Endothelial cell of umbilical vein (primary cell): Measurements from ENCODE around the gene DPH6. TPM values are rescaled to one million over a fixed set of nuclear protein-coding genes. Genes with fewer than 3 reads are reported as not detected.

Source experiments
- BruUV-seq: library from RNA; stranded (reverse); fragments of 400-500 nt; replicated peaks from 2 replicates; lab custom pipeline; 2021; lab: Mats Ljungman, UMichigan
- CTCF ChIA-PET: fragments of 300-600, 350-600 bp; sonication (Branson Sonifier 250); formaldehyde crosslinking; loops from one replicate; lab custom pipeline; 2021; ENCODE audit warnings: antibody characterized with exemption, inconsistent platforms; lab: Charles Lee
- POLR2A ChIA-PET: fragments of 300-600, 350-600 bp; sonication (Branson Sonifier 250); formaldehyde crosslinking; loops from one replicate; lab custom pipeline; 2021; ENCODE audit warnings: antibody characterized with exemption, inconsistent platforms; lab: Charles Lee
- DNase-seq: peaks from one replicate; pipeline ENCODE4 v3.0.0-alpha.2; 2011; ENCODE audit warnings: low read depth, low spot score
- FAIRE-seq: peaks from 2 replicates; lab custom pipeline; 2011; peaks lifted over from hg19 to GRCh38; lab: Jason Lieb, UNC
- H2AFZ ChIP-seq: 2 replicates; pipeline ENCODE4 v1.6.0; 2012; ENCODE audit warnings: low read depth, low read length, control low read depth, inconsistent platforms
- H3K27ac ChIP-seq: 2 replicates; pipeline ENCODE4 v1.5.1; 2011; ENCODE audit warnings: low read depth, mild to moderate bottlenecking, control low read depth, low read length, moderate library complexity; ENCODE audit not compliant: insufficient read depth
- H3K27me3 ChIP-seq, 2 experiments: 2 replicates each; pipeline versions ENCODE4 v1.6.0 to v1.6.1; 2011; ENCODE audit warnings: low read length in 2 of 2, mixed read lengths in 1 of 2; ENCODE audit not compliant: control insufficient read depth in 2 of 2, insufficient read depth in 2 of 2
- H3K36me3 ChIP-seq, 2 experiments: 2 replicates in 1 of 2; 3 replicates in 1 of 2; pipeline ENCODE4 v1.5.1; 2011; ENCODE audit warnings: low read length in 2 of 2, mild to moderate bottlenecking in 1 of 2, moderate library complexity in 1 of 2; ENCODE audit not compliant: control insufficient read depth in 2 of 2, insufficient read depth in 2 of 2; ENCODE audit errors: extremely low read depth in 1 of 2
- H3K4me1 ChIP-seq: 3 replicates; pipeline ENCODE4 v1.5.1; 2011; ENCODE audit warnings: mild to moderate bottlenecking, low read length; ENCODE audit not compliant: control insufficient read depth, insufficient read depth; ENCODE audit errors: extremely low read depth
- H3K4me2 ChIP-seq: 2 replicates; pipeline ENCODE4 v1.6.1; 2011; ENCODE audit warnings: low read length, control low read depth, mixed read lengths; ENCODE audit not compliant: insufficient read depth
- H3K4me3 ChIP-seq, 3 experiments: fragments of 200-600 bp in 1 of 3; sonication (generic), shearing (Covaris generic) in 1 of 3; replicated peaks in 1 of 3; 2 replicates each; pipeline ENCODE4 v1.5.1; 2011 to 2016; ENCODE audit warnings: control low read depth in 3 of 3, low read length in 3 of 3, mild to moderate bottlenecking in 2 of 3, inconsistent platforms in 1 of 3, low read depth in 1 of 3, moderate library complexity in 1 of 3; ENCODE audit not compliant: insufficient read depth in 1 of 3
- H3K79me2 ChIP-seq: 2 replicates; pipeline ENCODE4 v1.6.0; 2012; ENCODE audit warnings: low read length, inconsistent platforms; ENCODE audit not compliant: control insufficient read depth, insufficient read depth
- H3K9ac ChIP-seq: replicated peaks from 2 replicates; pipeline ENCODE3; 2011; ENCODE audit warnings: low read length, control low read depth; ENCODE audit not compliant: insufficient read depth; ENCODE audit errors: extremely low read depth
- H3K9me1 ChIP-seq: replicated peaks from 3 replicates; pipeline ENCODE4 v1.6.0; 2011; ENCODE audit warnings: mild to moderate bottlenecking, low read length; ENCODE audit not compliant: control insufficient read depth, insufficient read depth; ENCODE audit errors: extremely low read depth
- H3K9me3 ChIP-seq: replicated peaks from 2 replicates; pipeline ENCODE4 v1.5.1; 2012; ENCODE audit warnings: low read length, inconsistent platforms; ENCODE audit not compliant: control insufficient read depth, insufficient read depth
- H4K20me1 ChIP-seq: replicated peaks from 2 replicates; pipeline ENCODE3; 2011; ENCODE audit warnings: mild to moderate bottlenecking, low read length; ENCODE audit not compliant: control insufficient read depth, insufficient read depth; ENCODE audit errors: extremely low read depth
- CTCF ChIP-seq, 2 donors: IDR thresholded peaks; 1 replicate in 1 of 2; 2 replicates in 1 of 2; pipeline ENCODE4 v1.5.1; 2011; ENCODE audit warnings: low read length in 2 of 2, mild to moderate bottlenecking in 2 of 2, moderate library complexity in 2 of 2, control low read depth in 1 of 2, inconsistent platforms in 1 of 2, low read depth in 1 of 2; ENCODE audit not compliant: insufficient read depth in 1 of 2; ENCODE audit errors: extremely low read depth in 1 of 2
- EZH2 ChIP-seq: IDR thresholded peaks from 2 replicates; pipeline ENCODE4 v1.6.1; 2012; ENCODE audit warnings: borderline replicate concordance, low read depth, mild to moderate bottlenecking, moderate library complexity, low read length, inconsistent platforms; ENCODE audit not compliant: severe bottlenecking
- FOS ChIP-seq: IDR thresholded peaks from 2 replicates; pipeline ENCODE4 v1.6.1; 2011; ENCODE audit warnings: mild to moderate bottlenecking, low read length, moderate library complexity, borderline replicate concordance; ENCODE audit not compliant: insufficient read depth
- GATA2 ChIP-seq: IDR thresholded peaks from 2 replicates; pipeline ENCODE4 v1.7.0; 2011; ENCODE audit warnings: low read depth, mild to moderate bottlenecking, moderate library complexity, mixed read lengths, low read length; ENCODE audit not compliant: insufficient read length, insufficient read depth
- JUN ChIP-seq: IDR thresholded peaks from 2 replicates; pipeline ENCODE4 v1.6.1; 2011; ENCODE audit warnings: borderline replicate concordance, low read depth; ENCODE audit not compliant: insufficient read length, insufficient read depth
- MAX ChIP-seq: IDR thresholded peaks from 2 replicates; pipeline ENCODE4 v1.6.1; 2011; ENCODE audit not compliant: insufficient read depth, insufficient read length
- MYC ChIP-seq: IDR thresholded peaks from one replicate; pipeline ENCODE4 v1.6.1; 2011; ENCODE audit warnings: mild to moderate bottlenecking, low read depth, low read length
- POLR2A ChIP-seq: IDR thresholded peaks from 2 replicates; pipeline ENCODE4 v1.6.1; 2012; ENCODE audit warnings: low read depth, mild to moderate bottlenecking, control low read depth, low read length
- POLR2AphosphoS5 ChIP-seq: IDR thresholded peaks from 2 replicates; pipeline ENCODE4 v1.6.1; 2012; ENCODE audit warnings: low read depth, mild to moderate bottlenecking, control low read depth, low read length, moderate library complexity; ENCODE audit not compliant: insufficient read depth
- dilution Hi-C: fragments of 300-500 bp; cut with MboI; formaldehyde crosslinking; loops from one replicate; pipeline ENCODE4 v1.15.0; 2019; ENCODE audit warnings: low sequenced_read_pairs; ENCODE audit not compliant: extremely low pct_ligation_motif_present
- intact Hi-C: fragments of 100-400 bp; cut with micrococcal nuclease; formaldehyde crosslinking; loops from one replicate; pipeline ENCODE4 v1.10.0; 2022
- polyA plus RNA-seq, 4 experiments: library from polyadenylated mRNA; depleted of rRNA in 3 of 4; stranded (reverse) in 3 of 4; unstranded in 1 of 4; fragments of >200 nt; gene quantifications; 2 replicates each; pipeline versions ENCODE4 v1.2.1 to v1.2.3, GENCODE V29; 2011 to 2012; ENCODE audit warnings: missing spikeins in 1 of 4
- total RNA-seq: library from RNA; stranded (reverse); gene quantifications from 2 replicates; pipeline ENCODE4 v1.2.3, GENCODE V29; 2021

The DPH6 gene
- total and polyA plus RNA-seq, 2 donors (not counting 3 experiments of a cell fraction or from before 2014, with no cell fraction given) = 4.6 to 10.1 TPM

- intact Hi-C loops = no loop called here
- H3K27ac ChIP-seq = no peak overlapping the region
- CTCF ChIA-PET = interaction anchor here (1.5 kb wide), 1 partner anchor 13 kb away, joined by 6 read pairs; no protein-coding TSS in a partner anchor
Observed at GRCh38 chr15:35431281-35431680, 114.7 kb downstream of the DPH6 start.

More at GRCh38 chr15:35431281-35431680, 114.7 kb downstream of the DPH6 start:
- no TSS peak for BruUV-seq
- no peak for FAIRE-seq
- Histone ChIP-seq H3K9me3 (no peaks in the 10 kb centered on the region), H3K79me2 (no peaks in the 10 kb centered on the region), H3K4me3 (no peak overlapping the region), H3K27me3 (no peaks in the 10 kb centered on the region), H3K9ac (no peak overlapping the region), H3K4me1 (peaks cover 13% of the 10 kb centered on the region), H4K20me1 (no peaks in the 10 kb centered on the region), H3K36me3 (no peaks in the 10 kb centered on the region), H3K9me1 (no peaks in the 10 kb centered on the region), H3K4me2 (no peak overlapping the region), H2AFZ (no peak overlapping the region)
- DNase-seq = no peak
- dilution Hi-C loops = no loop called here
- POLR2A ChIA-PET = no interaction called here
- TF ChIP-seq POLR2A (no peak), FOS (no peak), MAX (no peak), GATA2 (no peak), CTCF (IDR thresholded peaks at IDR 0.05; ENCODE audit: extremely low read depth in 1 of 2, insufficient read depth in 1 of 2, low read depth in 1 of 2, low read length in 2 of 2) (no peak), MYC (no peak), POLR2AphosphoS5 (no peak), JUN (no peak), EZH2 (no peak)
